Measurements from ENCODE around the gene GHITM.

- no peak for TF ChIP-seq CTCF (IDR thresholded peaks at IDR 0.05; ENCODE audit: low read depth, low read length, poor library complexity, severe bottlenecking)
- TF ChIP-seq EZH2phosphoT487 (IDR thresholded peaks at IDR 0.05; ENCODE audit: borderline replicate concordance, low read length): no peak
Measured at GRCh38 chr10:84193327-84193726, 54.0 kb downstream of the GHITM start.
